ENCODE data around the gene CRKL.

Gene CRKL

DNA sequence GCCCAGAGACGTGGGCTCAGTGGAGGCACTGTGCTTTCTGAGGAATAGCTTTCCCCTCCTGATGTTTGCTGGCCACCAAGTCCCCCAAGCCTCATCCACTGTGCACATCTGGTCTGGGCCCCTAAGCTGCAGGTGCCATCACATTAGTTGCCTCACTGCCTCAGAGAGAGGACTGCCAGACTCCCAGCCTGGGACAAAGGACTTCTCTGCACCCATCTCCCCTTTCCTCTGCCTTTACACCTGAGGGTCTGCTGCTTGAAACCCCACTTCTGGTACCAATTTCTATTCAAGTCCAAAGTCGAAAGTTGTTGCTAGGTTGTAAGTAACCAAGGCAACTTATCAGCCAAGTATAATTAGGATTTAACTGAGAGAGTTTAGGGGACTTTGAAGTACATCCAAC is 61.2 kb downstream of the CRKL start:
- H3K4me3 ChIP-seq (ENCODE audit: low read depth, low read length) = no peak overlapping the region
- no peak for DNase-seq (ENCODE audit: low read depth)
- no peak for TF ChIP-seq CTCF (IDR thresholded peaks at IDR 0.05; ENCODE audit: insufficient read depth, low read depth, low read length, missing control alignments)

DNA sequence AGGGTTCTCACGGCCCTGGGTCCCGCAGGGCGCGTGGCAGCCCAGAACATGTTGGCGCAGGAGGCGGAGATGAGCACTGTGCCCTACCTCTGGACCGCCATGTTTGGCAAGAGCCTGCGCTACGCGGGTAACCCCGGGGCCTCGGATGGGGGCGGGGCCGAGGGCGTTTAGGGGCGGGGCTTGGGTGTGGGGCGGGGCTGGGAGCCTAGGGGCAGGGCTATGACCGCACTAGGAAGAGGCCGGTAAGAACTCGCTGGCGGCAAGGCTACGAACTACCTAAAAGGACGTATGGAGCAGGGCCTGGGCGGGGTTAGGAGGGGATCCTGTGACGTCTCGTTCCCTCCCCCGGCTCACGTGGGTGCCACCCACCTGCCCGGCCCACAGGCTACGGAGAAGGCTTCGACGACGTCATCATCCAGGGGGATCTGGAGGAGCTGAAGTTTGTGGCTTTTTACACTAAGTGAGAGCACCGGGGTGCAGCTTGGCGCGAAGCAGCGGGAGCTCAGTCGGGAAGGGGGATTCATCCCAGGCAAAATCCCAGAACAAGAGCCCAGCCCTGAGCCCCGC is 62.1 kb downstream of the CRKL start:
- no peak for TF ChIP-seq CTCF (IDR thresholded peaks at IDR 0.05; ENCODE audit: insufficient read depth, low read depth, low read length, missing control alignments)
- H3K4me3 ChIP-seq (ENCODE audit: low read depth, low read length) = no peak overlapping the region
- peak; percentile 83 for DNase-seq (ENCODE audit: low read depth)

GRCh38 chr22:20979940-20980453 is 62.8 kb downstream of the CRKL start:
- no peak overlapping the region for H3K4me3 ChIP-seq (ENCODE audit: low read depth, low read length)
- no peak for DNase-seq (ENCODE audit: low read depth)
- no peak for TF ChIP-seq CTCF (IDR thresholded peaks at IDR 0.05; ENCODE audit: insufficient read depth, low read depth, low read length, missing control alignments)

DNA sequence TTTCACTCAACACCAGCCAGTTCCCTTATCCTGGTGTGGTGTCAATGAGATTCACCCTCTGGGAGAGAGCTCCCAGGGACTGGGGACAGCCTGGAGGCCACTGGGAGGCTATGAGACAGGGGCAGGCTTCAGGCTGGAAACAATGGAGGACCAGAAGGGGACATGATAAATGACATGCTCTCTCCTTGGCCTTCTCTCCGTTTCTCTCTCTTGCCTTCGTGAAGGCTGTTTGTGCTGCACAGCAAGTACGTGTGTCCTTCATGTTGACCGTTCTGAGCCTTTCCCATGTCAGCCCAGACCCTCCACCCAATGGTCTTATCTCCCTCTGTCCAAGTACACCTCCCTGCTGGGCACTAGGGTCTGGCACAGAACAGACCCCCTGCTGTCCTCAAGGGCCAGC is 63.3 kb downstream of the CRKL start:
- TF ChIP-seq CTCF (IDR thresholded peaks at IDR 0.05; ENCODE audit: insufficient read depth, low read depth, low read length, missing control alignments) = no peak
- no peak overlapping the region for H3K4me3 ChIP-seq (ENCODE audit: low read depth, low read length)
- no peak for DNase-seq (ENCODE audit: low read depth)

DNA sequence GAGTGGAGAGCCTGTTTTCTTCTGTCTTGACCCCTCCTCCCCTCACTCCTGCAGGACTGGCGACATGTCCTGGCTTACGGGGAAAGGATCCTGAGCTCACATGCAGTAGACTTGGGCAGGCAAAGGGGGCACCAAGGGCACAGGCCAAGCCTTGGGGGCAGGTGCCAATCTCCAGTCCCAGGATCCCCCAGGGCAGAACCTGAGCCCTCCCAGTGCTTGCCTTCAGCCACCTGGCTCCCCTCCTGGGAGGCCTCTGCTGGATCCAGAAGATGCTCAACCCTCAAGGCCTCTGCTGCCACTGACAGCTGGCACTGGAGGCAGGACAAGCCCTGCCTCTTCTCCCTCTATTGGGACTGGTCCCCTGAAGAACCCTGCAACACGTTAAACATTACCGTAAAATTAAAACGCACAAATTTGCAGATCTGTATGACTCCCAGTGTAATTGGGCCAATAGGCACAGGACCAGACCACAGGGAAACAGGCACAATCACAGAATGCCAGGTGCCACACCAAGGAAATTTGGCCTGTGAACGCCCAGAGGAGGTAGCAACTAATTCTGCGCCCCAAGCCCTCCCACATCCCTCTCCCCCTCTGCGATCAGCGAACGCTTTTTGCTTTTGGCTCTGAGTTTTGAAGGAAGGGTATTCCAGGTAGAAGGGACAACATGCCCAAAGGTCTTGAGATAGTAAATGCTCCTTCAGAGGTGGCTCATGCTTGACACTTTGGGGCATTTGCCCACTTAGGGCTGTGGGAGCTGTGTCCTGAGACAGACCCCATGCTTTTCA is 63.9 kb downstream of the CRKL start:
- TF ChIP-seq CTCF (IDR thresholded peaks at IDR 0.05; ENCODE audit: insufficient read depth, low read depth, low read length, missing control alignments) = no peak
- H3K4me3 ChIP-seq (ENCODE audit: low read depth, low read length) = peak overlapping the region; percentile 75
- DNase-seq (ENCODE audit: low read depth) = no peak

DNA sequence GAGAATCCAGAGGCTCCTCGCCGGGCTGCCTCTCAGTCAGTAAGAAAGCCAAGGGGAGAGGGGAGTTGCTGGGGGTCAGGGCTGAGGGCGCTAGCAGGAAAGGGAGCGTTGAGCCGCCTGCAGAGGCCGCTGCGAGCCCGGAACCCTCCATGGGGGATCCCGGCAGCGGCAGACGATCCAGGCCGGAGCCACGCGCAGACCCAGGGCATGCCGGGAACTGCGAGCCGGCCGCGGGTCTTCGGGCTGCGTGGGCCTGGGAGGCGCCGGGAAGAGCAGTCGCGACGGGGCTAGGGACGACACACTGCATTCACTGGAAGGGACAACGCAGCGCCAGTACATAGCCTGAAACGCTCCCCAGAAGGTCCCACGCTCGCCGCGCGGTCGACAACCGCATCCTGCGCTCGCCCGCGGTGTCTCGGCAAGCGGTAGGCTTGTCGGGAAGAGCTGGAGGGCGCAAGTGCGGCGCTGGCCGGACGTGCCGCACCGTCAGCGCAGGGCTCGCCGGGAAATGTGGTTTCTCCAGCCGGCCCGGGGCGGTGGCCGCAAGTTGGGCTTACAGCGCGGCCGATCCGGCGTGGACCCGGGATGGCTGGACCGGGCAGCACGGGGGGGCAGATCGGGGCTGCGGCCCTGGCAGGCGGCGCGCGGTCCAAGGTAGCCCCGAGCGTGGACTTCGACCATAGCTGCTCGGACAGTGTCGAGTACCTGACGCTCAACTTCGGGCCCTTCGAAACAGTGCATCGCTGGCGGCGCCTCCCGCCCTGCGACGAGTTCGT is 64.8 kb downstream of the CRKL start, which contains the start of gene LZTR1:
TSS of gene LZTR1 (plus strand) at position 511 of the 776 bp plus-strand sequence. CDS start at position 586, 75 bp downstream.
- peak; percentile 69 for TF ChIP-seq CTCF (IDR thresholded peaks at IDR 0.05; ENCODE audit: insufficient read depth, low read depth, low read length, missing control alignments)
- DNase-seq (ENCODE audit: low read depth) = peak; percentile 91
- peak within 1 kb of the TSS; percentile 75 for H3K4me3 ChIP-seq (ENCODE audit: low read depth, low read length)
